Measurements from ENCODE around the gene CLTB.

DNA sequence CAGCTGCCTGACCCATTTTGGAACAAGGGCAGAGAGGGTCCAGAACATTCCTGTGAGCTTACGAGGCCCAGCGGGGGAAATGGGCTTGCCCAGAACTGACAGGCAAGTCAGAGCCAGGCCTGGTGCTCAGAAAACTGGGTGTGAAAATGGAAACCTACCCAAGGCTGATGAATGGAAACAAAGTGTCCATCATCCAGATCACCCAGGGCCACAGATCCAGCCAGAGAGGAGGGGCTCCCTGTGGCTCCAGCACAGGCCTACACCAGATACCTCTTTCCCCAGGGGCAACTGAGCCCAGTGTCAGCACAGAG lies 3.1 kb downstream of the CLTB start:
- TF ChIP-seq, protein P1, sequence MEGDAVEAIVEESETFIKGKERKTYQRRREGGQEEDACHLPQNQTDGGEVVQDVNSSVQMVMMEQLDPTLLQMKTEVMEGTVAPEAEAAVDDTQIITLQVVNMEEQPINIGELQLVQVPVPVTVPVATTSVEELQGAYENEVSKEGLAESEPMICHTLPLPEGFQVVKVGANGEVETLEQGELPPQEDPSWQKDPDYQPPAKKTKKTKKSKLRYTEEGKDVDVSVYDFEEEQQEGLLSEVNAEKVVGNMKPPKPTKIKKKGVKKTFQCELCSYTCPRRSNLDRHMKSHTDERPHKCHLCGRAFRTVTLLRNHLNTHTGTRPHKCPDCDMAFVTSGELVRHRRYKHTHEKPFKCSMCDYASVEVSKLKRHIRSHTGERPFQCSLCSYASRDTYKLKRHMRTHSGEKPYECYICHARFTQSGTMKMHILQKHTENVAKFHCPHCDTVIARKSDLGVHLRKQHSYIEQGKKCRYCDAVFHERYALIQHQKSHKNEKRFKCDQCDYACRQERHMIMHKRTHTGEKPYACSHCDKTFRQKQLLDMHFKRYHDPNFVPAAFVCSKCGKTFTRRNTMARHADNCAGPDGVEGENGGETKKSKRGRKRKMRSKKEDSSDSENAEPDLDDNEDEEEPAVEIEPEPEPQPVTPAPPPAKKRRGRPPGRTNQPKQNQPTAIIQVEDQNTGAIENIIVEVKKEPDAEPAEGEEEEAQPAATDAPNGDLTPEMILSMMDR (IDR thresholded peaks at IDR 0.05), result no peak
- no peak for TF ChIP-seq POLR2A (IDR thresholded peaks at IDR 0.05)
